Neural progenitor cell (in vitro differentiated cells): ENCODE measurements around the gene URB1. TPM values are rescaled to one million over a fixed set of nuclear protein-coding genes. Genes with fewer than 3 reads are reported as not detected.

ENCODE experiments used
- DNase-seq: peaks from one replicate; pipeline ENCODE4 v3.0.0-alpha.2; 2016; ENCODE audit warnings: low spot score
- H2AFZ ChIP-seq: fragments of 200-600 bp; sonication (generic); replicated peaks from 2 replicates; pipeline ENCODE4 v1.6.1; 2016; ENCODE audit warnings: antibody characterized with exemption
- H3F3A ChIP-seq: fragments of 200-600 bp; sonication (generic); 2 replicates; pipeline ENCODE4 v1.6.1; 2016; ENCODE audit warnings: antibody characterized with exemption, low read depth
- H3K27ac ChIP-seq: fragments of 200-600 bp; sonication (generic); 2 replicates; pipeline ENCODE4 v1.5.1; 2016; ENCODE audit warnings: mild to moderate bottlenecking
- H3K27me3 ChIP-seq: fragments of 200-600 bp; sonication (generic); 2 replicates; pipeline ENCODE4 v1.6.1; 2016; ENCODE audit warnings: mild to moderate bottlenecking, moderate library complexity
- H3K36me3 ChIP-seq: fragments of 200-600 bp; sonication (generic); 2 replicates; pipeline ENCODE4 v1.5.1; 2016
- H3K4me1 ChIP-seq: fragments of 200-600 bp; sonication (generic); 2 replicates; pipeline ENCODE4 v1.6.1; 2016; ENCODE audit warnings: mixed run types
- H3K4me2 ChIP-seq: fragments of 200-600 bp; sonication (generic); 2 replicates; pipeline ENCODE4 v1.6.1; 2016
- H3K4me3 ChIP-seq: fragments of 200-600 bp; sonication (generic); 2 replicates; pipeline ENCODE4 v1.5.1; 2016
- H3K79me2 ChIP-seq: fragments of 200-600 bp; sonication (generic); 2 replicates; pipeline ENCODE4 v1.6.1; 2016; ENCODE audit warnings: low read depth
- H3K9ac ChIP-seq: fragments of 200-600 bp; sonication (generic); 2 replicates; pipeline ENCODE4 v1.6.1; 2016
- H3K9me3 ChIP-seq: fragments of 200-600 bp; sonication (generic); 2 replicates; pipeline ENCODE4 v1.5.1; 2016; ENCODE audit warnings: low read depth
- H4K20me1 ChIP-seq: fragments of 200-600 bp; sonication (generic); 2 replicates; pipeline ENCODE4 v1.6.1; 2016; ENCODE audit warnings: low read depth
- H3K27ac Mint-ChIP-seq: 3 replicates; pipeline ENCODE4 v1.8.0; 2021; ENCODE audit warnings: mixed read lengths
- H3K27me3 Mint-ChIP-seq: 2 replicates; pipeline ENCODE4 v1.8.0; 2022; ENCODE audit warnings: low read depth, mild to moderate bottlenecking, inconsistent platforms, moderate library complexity, mixed read lengths; ENCODE audit not compliant: insufficient read depth
- H3K36me3 Mint-ChIP-seq: 3 replicates; pipeline ENCODE4 v1.8.0; 2021; ENCODE audit warnings: mixed read lengths
- H3K4me1 Mint-ChIP-seq: 3 replicates; pipeline ENCODE4 v1.8.0; 2021; ENCODE audit warnings: mixed read lengths
- H3K4me3 Mint-ChIP-seq: 3 replicates; pipeline ENCODE4 v1.8.0; 2021; ENCODE audit warnings: mild to moderate bottlenecking, moderate library complexity, mixed read lengths
- H3K9me3 Mint-ChIP-seq: 3 replicates; pipeline ENCODE4 v1.8.0; 2020; ENCODE audit warnings: mixed read lengths
- CTCF ChIP-seq: fragments of 200-600 bp; sonication (generic); IDR thresholded peaks from 2 replicates; pipeline ENCODE4 v1.5.1; 2017; ENCODE audit warnings: antibody characterized with exemption, mild to moderate bottlenecking
- EZH2 ChIP-seq: fragments of 200-600 bp; sonication (generic); IDR thresholded peaks from 2 replicates; pipeline ENCODE4 v1.6.1; 2017; ENCODE audit warnings: antibody characterized with exemption, mild to moderate bottlenecking, moderate library complexity
- EZH2phosphoT487 ChIP-seq: fragments of 200-600 bp; sonication (generic); IDR thresholded peaks from 2 replicates; pipeline ENCODE4 v1.6.1; 2017; ENCODE audit warnings: antibody characterized with exemption
- total RNA-seq: library from RNA; depleted of rRNA; stranded (reverse); fragments of >200 nt; gene quantifications from 2 replicates; pipeline ENCODE4 v1.2.3, GENCODE V29; 2015; ENCODE audit warnings: low replicate concordance

URB1 gene
- total RNA-seq, 1 donor from 2014 or later = 7.7 TPM

GRCh38 chr21:32366191-32366590 is 26.6 kb downstream of the URB1 start:
- DNase-seq = no peak
- Histone ChIP-seq H3K4me3 (no peak overlapping the region), H3K27ac (no peak overlapping the region), H3K4me1 (no peaks in the 10 kb centered on the region), H3K4me2 (no peak overlapping the region), H3K9me3 (no peaks in the 10 kb centered on the region), H3K36me3 (no peaks in the 10 kb centered on the region), H3K27me3 (no peaks in the 10 kb centered on the region), H2AFZ (no peak overlapping the region), H3F3A (no peaks in the 10 kb centered on the region), H3K79me2 (no peaks in the 10 kb centered on the region), H3K9ac (no peak overlapping the region), H4K20me1 (peaks cover 6% of the 10 kb centered on the region)
- Mint-ChIP-seq H3K9me3 (no peaks in the 10 kb centered on the region), H3K36me3 (peaks cover 21% of the 10 kb centered on the region), H3K27ac (no peak overlapping the region), H3K4me3 (no peak overlapping the region), H3K4me1 (peaks cover 17% of the 10 kb centered on the region), H3K27me3 (no peaks in the 10 kb centered on the region)
- TF ChIP-seq EZH2phosphoT487 (no peak), CTCF (no peak), EZH2 (no peak)

- Mint-ChIP-seq H3K4me3 (no peak overlapping the region), H3K36me3 (peaks cover 21% of the 10 kb centered on the region), H3K9me3 (no peaks in the 10 kb centered on the region), H3K27ac (peak overlapping the region; percentile 34), H3K27me3 (no peaks in the 10 kb centered on the region), H3K4me1 (peaks cover 17% of the 10 kb centered on the region)
- Histone ChIP-seq H3K4me3 (no peak overlapping the region), H3K9me3 (no peaks in the 10 kb centered on the region), H3K4me1 (no peaks in the 10 kb centered on the region), H3F3A (no peaks in the 10 kb centered on the region), H3K36me3 (no peaks in the 10 kb centered on the region), H3K79me2 (no peaks in the 10 kb centered on the region), H4K20me1 (peaks cover 3% of the 10 kb centered on the region), H3K4me2 (no peak overlapping the region), H3K27me3 (no peaks in the 10 kb centered on the region), H3K27ac (no peak overlapping the region), H3K9ac (no peak overlapping the region), H2AFZ (no peak overlapping the region)
- no peak for TF ChIP-seq EZH2
- peak; percentile 18 for TF ChIP-seq CTCF
- peak; percentile 48 for DNase-seq
Observed at GRCh38 chr21:32364796-32365195, 28.0 kb downstream of the URB1 start.

GRCh38 chr21:32364387-32364786 is 28.4 kb downstream of the URB1 start:
- Mint-ChIP-seq H3K27me3 (no peaks in the 10 kb centered on the region), H3K27ac (peak overlapping the region; percentile 34), H3K36me3 (peaks cover 21% of the 10 kb centered on the region), H3K9me3 (no peaks in the 10 kb centered on the region), H3K4me1 (peaks cover 17% of the 10 kb centered on the region), H3K4me3 (no peak overlapping the region)
- Histone ChIP-seq H3K9me3 (no peaks in the 10 kb centered on the region), H3K36me3 (no peaks in the 10 kb centered on the region), H2AFZ (no peak overlapping the region), H3K9ac (no peak overlapping the region), H4K20me1 (peaks cover 3% of the 10 kb centered on the region), H3F3A (no peaks in the 10 kb centered on the region), H3K4me2 (no peak overlapping the region), H3K27me3 (no peaks in the 10 kb centered on the region), H3K79me2 (no peaks in the 10 kb centered on the region), H3K4me3 (no peak overlapping the region), H3K4me1 (no peaks in the 10 kb centered on the region), H3K27ac (no peak overlapping the region)
- peak; percentile 15 for DNase-seq
- TF ChIP-seq EZH2phosphoT487 (no peak), CTCF (no peak), EZH2 (no peak)
